Measurements from ENCODE around the gene KCNQ1OT1. TPM values are rescaled to one million over a fixed set of nuclear protein-coding genes. Genes with fewer than 3 reads are reported as not detected.

Gene KCNQ1OT1
- total RNA-seq, 1 donor from 2014 or later = 0.33 TPM

- no peak overlapping the region for H3K4me3 ChIP-seq
- TF ChIP-seq CTCF (IDR thresholded peaks at IDR 0.05; ENCODE audit: borderline replicate concordance) = no peak
- peak; percentile 13 for DNase-seq
These were observed 125.7 kb downstream of the KCNQ1OT1 start for GRCh38 chr11:2574043-2574552.

DNA sequence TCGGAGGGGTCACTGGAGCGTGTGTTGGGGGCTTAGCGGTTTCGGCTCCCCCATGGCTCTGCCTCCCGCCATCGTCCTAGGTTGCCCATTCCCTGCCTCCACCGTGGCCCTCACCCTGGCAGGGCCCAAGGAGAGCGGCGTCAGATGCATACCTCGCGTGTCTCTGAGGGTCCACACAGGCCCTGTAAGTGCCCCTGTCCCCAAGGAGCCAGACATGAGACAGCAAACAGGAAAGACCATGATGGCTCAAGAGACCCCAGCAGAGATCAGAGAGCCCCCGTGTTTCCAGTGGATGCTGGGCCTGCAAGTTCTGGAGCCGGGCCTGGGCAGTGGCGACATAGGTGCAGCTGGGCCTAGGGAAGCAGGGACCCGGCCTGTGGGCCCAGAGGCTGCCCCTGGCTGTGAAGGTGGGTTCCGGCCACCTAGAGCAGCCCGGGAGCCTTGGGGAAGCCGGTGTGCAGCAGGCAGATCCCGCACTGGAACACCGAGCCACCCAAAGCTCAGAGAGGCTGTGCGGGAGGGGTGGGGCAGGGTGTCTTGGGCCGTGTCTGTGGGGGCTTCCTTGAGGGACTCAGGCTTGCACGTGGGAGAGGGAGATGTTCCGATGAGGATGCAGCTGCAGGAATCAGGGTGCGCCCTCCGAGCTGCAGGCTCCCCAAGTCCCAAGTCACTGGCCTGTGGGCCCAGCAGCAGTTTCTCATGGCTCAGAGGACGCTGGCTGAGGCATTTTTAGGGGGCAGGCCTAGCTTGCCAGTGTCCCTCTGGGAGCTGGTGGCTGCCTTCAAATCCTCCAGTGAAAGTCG lies 126.4 kb downstream of the KCNQ1OT1 start:
- no peak for DNase-seq
- Histone ChIP-seq H3K9me3 (replicated peaks) (no peaks in the 10 kb centered on the region), H3K36me3 (peaks cover 6% of the 10 kb centered on the region)

More at GRCh38 chr11:2574043-2574552, 125.7 kb downstream of the KCNQ1OT1 start:
- intact Hi-C loops (cut with micrococcal nuclease) = no loop called here
- peaks cover 22% of the 10 kb centered on the region for H3K4me1 ChIP-seq
- H3K27me3 ChIP-seq (ENCODE audit: low read depth) = no peaks in the 10 kb centered on the region
- H3K27ac ChIP-seq (replicated peaks) = no peak overlapping the region
- no peaks in the 10 kb centered on the region for H3K9me3 ChIP-seq (replicated peaks)
- H3K36me3 ChIP-seq = peaks cover 6% of the 10 kb centered on the region

DNA sequence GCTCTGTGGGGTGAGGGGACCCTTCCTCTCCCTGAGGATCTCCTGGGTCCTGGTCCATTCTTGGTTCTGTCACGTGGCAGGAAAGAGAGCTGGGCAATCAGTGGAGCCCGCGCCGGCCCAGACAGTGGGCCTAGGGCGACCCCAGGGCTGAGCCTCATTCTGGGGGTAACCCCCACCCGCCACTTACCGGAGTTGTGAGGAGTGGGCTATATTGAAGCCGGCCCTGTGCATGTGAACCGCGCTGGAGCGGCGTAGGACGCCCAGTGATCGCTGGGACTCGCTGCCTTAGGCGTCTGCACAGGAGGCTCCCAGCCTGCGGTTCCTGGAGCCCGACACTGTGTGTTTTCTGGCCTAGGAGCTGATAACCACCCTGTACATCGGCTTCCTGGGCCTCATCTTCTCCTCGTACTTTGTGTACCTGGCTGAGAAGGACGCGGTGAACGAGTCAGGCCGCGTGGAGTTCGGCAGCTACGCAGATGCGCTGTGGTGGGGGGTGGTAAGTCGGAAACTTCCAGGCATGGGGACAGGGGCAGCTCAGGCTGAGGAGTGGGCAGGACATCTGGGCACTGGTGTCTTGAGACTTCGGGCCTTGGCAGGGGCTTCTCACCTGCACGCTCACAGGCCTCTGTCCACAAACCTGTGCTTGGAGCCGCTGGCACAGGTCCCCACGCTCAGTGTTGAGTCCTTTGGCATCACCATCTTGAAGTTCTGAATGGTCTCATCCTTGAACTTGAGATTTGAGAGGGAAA lies 127.1 kb downstream of the KCNQ1OT1 start:
- Histone ChIP-seq H3K27me3 (ENCODE audit: low read depth) (no peaks in the 10 kb centered on the region), H3K27ac (replicated peaks) (no peak overlapping the region), H3K36me3 (peaks cover 6% of the 10 kb centered on the region), H3K9me3 (replicated peaks) (no peaks in the 10 kb centered on the region), H3K4me3 (no peak overlapping the region), H3K4me1 (peaks cover 8% of the 10 kb centered on the region)
- no peak for TF ChIP-seq CTCF (IDR thresholded peaks at IDR 0.05; ENCODE audit: borderline replicate concordance)
- DNase-seq = peak; percentile 11
- intact Hi-C loops (cut with micrococcal nuclease) = no loop called here

More for the DNA sequence above, 126.4 kb downstream of the KCNQ1OT1 start:
- Histone ChIP-seq H3K4me3 (no peak overlapping the region), H3K27ac (replicated peaks) (no peak overlapping the region), H3K4me1 (peaks cover 15% of the 10 kb centered on the region), H3K27me3 (ENCODE audit: low read depth) (no peaks in the 10 kb centered on the region)
- TF ChIP-seq CTCF (IDR thresholded peaks at IDR 0.05; ENCODE audit: borderline replicate concordance) = no peak
- intact Hi-C loops (cut with micrococcal nuclease) = no loop called here

DNA sequence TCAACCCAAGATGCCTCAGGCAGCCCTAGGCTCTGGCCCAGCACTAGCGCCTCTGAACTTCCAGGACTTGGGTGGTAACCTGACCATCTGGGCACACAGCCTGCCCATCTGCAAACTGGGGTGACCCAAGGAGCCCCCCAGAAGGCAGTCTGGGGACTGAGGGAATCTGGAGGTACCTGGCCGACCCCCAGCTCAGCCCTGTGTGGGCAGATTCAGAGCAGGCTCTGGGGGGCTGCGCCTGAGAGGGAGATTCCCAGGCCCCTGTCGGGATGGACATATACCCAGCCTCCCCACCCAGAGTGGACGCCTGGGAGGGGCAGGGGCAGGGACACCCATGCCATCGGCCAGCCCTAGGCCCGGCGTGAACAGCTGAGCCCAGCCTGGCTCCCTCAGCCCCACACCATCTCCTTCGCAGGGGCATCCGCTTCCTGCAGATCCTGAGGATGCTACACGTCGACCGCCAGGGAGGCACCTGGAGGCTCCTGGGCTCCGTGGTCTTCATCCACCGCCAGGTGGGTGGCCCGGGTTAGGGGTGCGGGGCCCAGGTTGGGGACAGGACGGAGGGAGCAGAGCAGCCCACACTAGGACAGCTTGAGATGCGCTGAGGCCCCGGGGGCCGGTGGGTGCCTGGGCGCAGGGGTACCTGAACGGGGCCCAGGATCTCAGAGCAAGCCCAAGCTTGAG lies 128.1 kb downstream of the KCNQ1OT1 start:
- TF ChIP-seq CTCF (IDR thresholded peaks at IDR 0.05; ENCODE audit: borderline replicate concordance) = no peak
- H3K4me1 ChIP-seq = no peaks in the 10 kb centered on the region
- H3K9me3 ChIP-seq (replicated peaks) = no peaks in the 10 kb centered on the region
- no peak overlapping the region for H3K4me3 ChIP-seq
- no peak overlapping the region for H3K27ac ChIP-seq (replicated peaks)
- intact Hi-C loops (cut with micrococcal nuclease) = no loop called here
- DNase-seq = no peak
- H3K36me3 ChIP-seq = peaks cover 6% of the 10 kb centered on the region
- H3K27me3 ChIP-seq (ENCODE audit: low read depth) = no peaks in the 10 kb centered on the region
